Urothelium cell line (cell line): ENCODE measurements around the gene SRSF8.

Experiments
- DNase-seq: peaks from one replicate; pipeline ENCODE4 v3.0.0; 2011; ENCODE audit warnings: low spot score, mixed read lengths
- FAIRE-seq: peaks from 2 replicates; lab custom pipeline; 2011; peaks lifted over from hg19 to GRCh38; lab: Jason Lieb, UNC

Gene SRSF8

GRCh38 chr11:95067841-95068219 is 1.1 kb downstream of the SRSF8 start:
- no peak for FAIRE-seq
- no peak for DNase-seq

GRCh38 chr11:95068549-95068948 is 1.8 kb downstream of the SRSF8 start:
- DNase-seq (peak; percentile 76), FAIRE-seq (no peak)

- FAIRE-seq, result no peak
- no peak for DNase-seq
Observed at GRCh38 chr11:95070471-95070870, 3.8 kb downstream of the SRSF8 start.

GRCh38 chr11:95072948-95073347 is 6.2 kb downstream of the SRSF8 start:
- FAIRE-seq (no peak), DNase-seq (no peak)

- FAIRE-seq, result no peak
- DNase-seq, result no peak
Observed at GRCh38 chr11:95074792-95075563, 8.3 kb downstream of the SRSF8 start.

GRCh38 chr11:95076416-95076815 is 9.7 kb downstream of the SRSF8 start:
- no peak for FAIRE-seq

GRCh38 chr11:95076981-95077380 is 10.3 kb downstream of the SRSF8 start:
- no peak for DNase-seq
- no peak for FAIRE-seq

More at GRCh38 chr11:95076416-95076815, 9.7 kb downstream of the SRSF8 start:
- DNase-seq, result no peak

- FAIRE-seq, result no peak
Observed at GRCh38 chr11:95078526-95078925, 11.8 kb downstream of the SRSF8 start.

GRCh38 chr11:95081010-95081409 is 14.3 kb downstream of the SRSF8 start:
- no peak for FAIRE-seq

More at GRCh38 chr11:95078526-95078925, 11.8 kb downstream of the SRSF8 start:
- DNase-seq, result no peak

GRCh38 chr11:95081412-95081811 is 14.7 kb downstream of the SRSF8 start:
- FAIRE-seq (no peak), DNase-seq (no peak)

More at GRCh38 chr11:95081010-95081409, 14.3 kb downstream of the SRSF8 start:
- no peak for DNase-seq

GRCh38 chr11:95082576-95083001 is 15.9 kb downstream of the SRSF8 start:
- DNase-seq (no peak), FAIRE-seq (no peak)

GRCh38 chr11:95084509-95084908 is 17.8 kb downstream of the SRSF8 start:
- DNase-seq (peak; percentile 47), FAIRE-seq (no peak)

- DNase-seq (no peak), FAIRE-seq (no peak)
Observed at GRCh38 chr11:95085117-95085816, 18.5 kb downstream of the SRSF8 start.

- FAIRE-seq (no peak), DNase-seq (no peak)
Observed at GRCh38 chr11:95086151-95086550, 19.4 kb downstream of the SRSF8 start.

- FAIRE-seq (no peak), DNase-seq (no peak)
Observed at GRCh38 chr11:95086836-95087570, 20.3 kb downstream of the SRSF8 start.

- FAIRE-seq (no peak), DNase-seq (no peak)
Observed at GRCh38 chr11:95088946-95089619, 22.4 kb downstream of the SRSF8 start.

- DNase-seq (peak; percentile 93), FAIRE-seq (no peak)
Observed at GRCh38 chr11:95089620-95090542, 23.2 kb downstream of the SRSF8 start, which contains the start of gene ENDOD1. Gene ENDOD1 (plus strand): TSS chr11:95089846. CDS start chr11:95089928, 82 bp downstream.

- no peak for DNase-seq
- no peak for FAIRE-seq
Observed at GRCh38 chr11:95091663-95092180, 25.0 kb downstream of the SRSF8 start.

- FAIRE-seq, result no peak
- peak; percentile 68 for DNase-seq
Observed at GRCh38 chr11:95092549-95093324, 26.0 kb downstream of the SRSF8 start.
